GM12875 (cell line): Measurements from ENCODE around the gene LARP6.
"Not testable (repeated sequence)": the region's sequence is repeated elsewhere in the genome, so short reads cannot be mapped to it uniquely, and the experiment has no call there.

ENCODE experiments used
- H3K4me3 ChIP-seq: one replicate; pipeline ENCODE4 v1.5.1; 2011; ENCODE audit warnings: low read depth, low read length, control low read depth
- TF ChIP-seq, protein P1 (sequence below): IDR thresholded peaks from 2 replicates; pipeline ENCODE4 v1.5.1; 2011; ENCODE audit warnings: low read depth, mild to moderate bottlenecking, control low read depth, inconsistent platforms, low read length, moderate library complexity, borderline replicate concordance; ENCODE audit not compliant: insufficient read depth

Gene LARP6

DNA sequence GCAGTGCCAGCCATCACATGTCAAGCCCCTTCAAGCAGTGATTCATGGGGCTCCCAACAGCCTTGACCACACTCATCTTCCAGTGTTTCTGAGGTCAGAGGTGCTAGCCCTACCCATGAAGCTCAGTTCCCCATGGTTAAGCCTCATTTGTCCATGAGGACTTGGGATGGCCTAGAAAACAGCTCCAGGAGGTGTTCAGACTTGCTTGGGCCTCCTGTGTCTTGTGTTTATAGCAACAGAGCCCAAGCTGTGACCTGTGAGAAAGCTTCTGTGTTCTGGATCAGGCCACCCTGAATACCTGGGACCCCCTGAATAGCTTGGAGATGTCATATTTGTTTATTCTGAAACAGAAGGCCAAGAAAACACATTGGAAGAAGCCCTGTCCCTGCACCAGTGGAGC is 36.7 kb downstream of the LARP6 start:
- no peak overlapping the region for H3K4me3 ChIP-seq
- TF ChIP-seq, protein P1, sequence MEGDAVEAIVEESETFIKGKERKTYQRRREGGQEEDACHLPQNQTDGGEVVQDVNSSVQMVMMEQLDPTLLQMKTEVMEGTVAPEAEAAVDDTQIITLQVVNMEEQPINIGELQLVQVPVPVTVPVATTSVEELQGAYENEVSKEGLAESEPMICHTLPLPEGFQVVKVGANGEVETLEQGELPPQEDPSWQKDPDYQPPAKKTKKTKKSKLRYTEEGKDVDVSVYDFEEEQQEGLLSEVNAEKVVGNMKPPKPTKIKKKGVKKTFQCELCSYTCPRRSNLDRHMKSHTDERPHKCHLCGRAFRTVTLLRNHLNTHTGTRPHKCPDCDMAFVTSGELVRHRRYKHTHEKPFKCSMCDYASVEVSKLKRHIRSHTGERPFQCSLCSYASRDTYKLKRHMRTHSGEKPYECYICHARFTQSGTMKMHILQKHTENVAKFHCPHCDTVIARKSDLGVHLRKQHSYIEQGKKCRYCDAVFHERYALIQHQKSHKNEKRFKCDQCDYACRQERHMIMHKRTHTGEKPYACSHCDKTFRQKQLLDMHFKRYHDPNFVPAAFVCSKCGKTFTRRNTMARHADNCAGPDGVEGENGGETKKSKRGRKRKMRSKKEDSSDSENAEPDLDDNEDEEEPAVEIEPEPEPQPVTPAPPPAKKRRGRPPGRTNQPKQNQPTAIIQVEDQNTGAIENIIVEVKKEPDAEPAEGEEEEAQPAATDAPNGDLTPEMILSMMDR = no peak

DNA sequence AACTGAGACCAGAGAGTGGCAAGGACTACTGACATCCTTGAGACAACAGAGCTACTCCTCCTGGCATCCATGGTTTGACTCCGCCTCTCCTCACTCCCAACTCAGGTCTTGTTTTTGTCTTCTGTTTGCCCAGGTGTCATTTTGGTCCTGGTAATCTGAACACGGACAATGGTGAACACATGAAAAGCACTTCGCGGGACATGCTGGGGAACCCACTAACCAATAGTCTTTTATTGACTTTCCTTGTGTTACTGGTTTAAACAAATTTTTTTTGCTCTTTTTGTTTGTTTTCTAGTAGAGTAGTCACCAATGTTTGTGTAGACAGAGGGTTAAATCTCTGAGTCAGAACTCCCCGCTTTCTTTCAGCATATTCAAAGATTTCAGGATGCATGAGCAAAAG is 38.4 kb downstream of the LARP6 start:
- TF ChIP-seq, protein P1 = no peak
- H3K4me3 ChIP-seq = no peak overlapping the region

DNA sequence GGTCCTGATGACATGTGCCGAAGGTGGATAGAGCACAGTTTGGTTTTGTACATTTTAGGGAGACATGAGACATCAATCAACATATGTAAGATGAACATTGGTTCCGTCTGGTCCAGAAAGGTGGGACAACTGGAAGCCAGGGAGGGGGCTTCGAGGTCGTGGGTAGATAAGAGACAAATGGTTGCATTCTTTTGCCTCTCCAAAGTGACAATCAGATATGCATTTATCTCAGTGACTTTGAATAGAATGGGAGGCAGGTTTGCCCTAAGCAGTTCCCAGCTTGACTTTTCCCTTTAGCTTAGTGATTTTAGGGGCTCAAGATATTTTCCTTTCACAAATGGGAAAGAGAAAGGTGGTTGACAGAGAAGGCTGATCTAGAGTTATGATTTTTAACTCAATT is 38.9 kb downstream of the LARP6 start:
- H3K4me3 ChIP-seq = not testable (repeated sequence)

DNA sequence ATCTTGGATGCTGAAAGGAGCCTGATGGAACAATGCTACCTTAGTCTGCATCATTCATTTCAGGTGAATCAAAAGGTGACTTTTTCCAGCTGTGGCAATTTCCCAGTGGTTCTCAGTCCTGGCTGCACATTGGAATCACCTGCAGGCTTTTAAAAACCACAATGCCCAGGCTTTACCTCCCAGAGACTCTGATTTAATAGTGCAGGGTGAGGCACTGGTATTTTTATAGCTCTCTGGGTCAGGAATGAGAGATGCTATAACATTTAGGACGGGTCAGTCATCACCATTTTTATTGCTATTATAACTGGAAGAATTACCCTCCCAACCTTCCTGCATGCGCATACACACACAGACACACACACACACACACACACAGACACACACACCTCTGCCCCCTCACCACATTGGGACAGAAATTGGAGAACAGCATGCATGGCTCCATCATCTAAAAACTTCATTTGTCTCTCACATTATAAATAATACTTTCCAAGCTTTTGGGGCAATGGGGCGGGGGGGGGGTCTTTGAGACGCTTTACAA is 41.1 kb downstream of the LARP6 start:
- H3K4me3 ChIP-seq = no peak overlapping the region
- TF ChIP-seq, protein P1 = no peak

DNA sequence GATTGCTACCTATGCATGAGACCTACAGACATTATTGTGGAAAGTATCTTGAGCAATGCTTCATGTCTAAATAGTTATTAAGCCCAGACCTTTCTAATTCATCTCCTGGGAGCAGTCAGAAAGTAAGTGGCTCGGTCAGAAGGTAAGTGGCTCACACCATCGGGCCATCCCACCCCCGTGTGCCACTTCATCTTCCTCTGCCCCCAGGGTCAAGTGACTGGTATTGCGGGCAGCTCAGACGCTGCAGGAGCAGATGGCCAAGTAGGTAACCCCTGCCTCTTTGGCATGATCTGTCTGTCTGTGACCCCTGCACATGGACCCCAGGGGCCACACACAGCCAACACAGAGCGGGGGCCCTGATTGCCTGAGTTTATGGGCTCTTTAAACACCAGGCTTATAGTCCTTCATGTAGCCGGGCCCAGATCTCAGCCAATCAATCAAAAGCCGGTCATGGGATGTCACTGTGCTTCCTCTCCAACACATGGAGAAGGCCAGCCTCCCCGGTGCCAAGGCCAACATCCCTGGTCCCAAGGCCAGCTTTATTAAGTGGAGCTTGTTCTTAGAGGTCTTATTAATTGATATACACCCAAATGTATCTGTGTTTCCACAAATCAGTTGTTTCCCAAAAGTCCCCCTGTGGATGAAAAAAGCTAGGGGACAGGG is 42.9 kb downstream of the LARP6 start:
- no peak overlapping the region for H3K4me3 ChIP-seq
- TF ChIP-seq, protein P1 = no peak

DNA sequence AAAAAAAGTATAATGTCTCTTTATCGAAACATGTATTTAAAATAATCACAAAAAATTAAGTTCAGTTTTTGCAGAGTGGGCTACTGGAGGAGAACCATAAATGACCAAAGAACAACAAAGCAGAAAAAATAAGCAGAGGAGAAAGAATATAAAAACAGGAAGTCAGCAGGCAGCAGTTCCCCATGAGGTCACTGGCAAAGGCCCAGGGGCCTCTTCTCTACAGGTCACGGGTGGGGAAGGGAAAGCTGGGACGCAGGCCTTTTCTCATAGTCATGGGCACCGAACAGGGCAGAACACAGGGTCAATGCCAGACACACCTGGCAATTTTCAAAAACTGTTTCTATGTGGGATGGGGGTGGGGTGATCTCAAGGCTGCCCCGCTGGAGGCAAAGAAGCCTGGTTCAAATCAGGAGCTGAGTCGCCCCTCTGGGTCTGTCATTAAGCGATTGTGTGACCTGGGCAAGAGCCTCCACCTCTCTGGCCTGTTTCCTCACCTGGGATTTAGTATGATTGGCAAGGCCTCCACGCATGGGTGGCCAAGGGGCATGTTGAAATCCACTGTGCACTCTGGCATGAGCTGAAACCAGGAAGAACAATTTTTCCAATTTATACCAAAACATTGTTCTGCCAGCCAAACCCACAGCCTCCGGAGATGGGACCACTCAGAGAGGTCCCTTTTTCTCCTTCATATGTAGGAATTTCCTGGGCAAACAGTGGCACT is 46.8 kb downstream of the LARP6 start:
- no peak overlapping the region for H3K4me3 ChIP-seq
- TF ChIP-seq, protein P1 = no peak

DNA sequence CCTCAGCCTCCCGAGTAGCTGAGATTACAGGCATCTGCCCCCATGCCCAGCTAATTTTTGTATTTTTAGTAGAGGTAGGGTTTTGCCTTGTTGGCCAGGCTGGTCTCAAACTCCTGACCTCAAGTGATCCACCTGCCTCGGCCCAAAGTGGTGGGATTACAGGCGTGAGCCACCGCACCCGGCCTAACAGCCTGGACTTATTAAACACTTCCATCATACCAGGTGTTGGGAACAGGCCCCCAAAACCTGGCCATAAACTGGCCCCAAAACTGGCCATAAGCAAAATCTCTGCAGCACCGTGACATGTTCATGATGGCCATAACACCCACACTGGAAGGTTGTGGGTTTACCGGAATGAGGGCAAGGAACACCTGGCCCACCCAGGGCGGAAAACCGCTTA is 49.6 kb downstream of the LARP6 start:
- not testable (repeated sequence) for H3K4me3 ChIP-seq

DNA sequence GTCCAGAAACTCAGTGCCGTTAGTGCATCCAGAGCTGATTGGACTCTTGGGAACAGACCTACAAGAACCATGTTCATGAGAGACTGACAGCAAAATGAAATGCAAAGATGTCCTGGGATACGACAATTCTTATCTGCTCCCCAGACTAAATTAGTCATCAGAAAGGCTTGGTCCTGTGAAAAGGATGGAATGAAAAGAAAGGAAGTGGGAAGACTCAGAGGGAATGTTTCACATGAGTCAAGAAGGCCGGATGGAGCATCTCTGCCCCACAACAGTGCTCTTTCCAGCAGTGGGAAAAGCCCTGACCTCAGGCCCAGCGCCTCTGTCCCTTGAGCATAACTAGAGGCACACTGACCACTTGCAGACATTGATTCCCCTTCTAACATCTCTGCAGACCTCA is 51.3 kb downstream of the LARP6 start:
- TF ChIP-seq, protein P1 = no peak
- no peak overlapping the region for H3K4me3 ChIP-seq
